IMR-90 (cell line): ENCODE results near the gene SLC35F1.

Experiments
- CTCF ChIP-seq: conservative IDR thresholded peaks from 2 replicates; pipeline ENCODE4 v1.5.1; 2012; ENCODE audit warnings: mild to moderate bottlenecking, low read depth, low read length, improper control_type of control experiment
- MAFK ChIP-seq: IDR thresholded peaks from 2 replicates; pipeline ENCODE4 v1.6.1; 2012; ENCODE audit warnings: low read depth, low read length, improper control_type of control experiment
- MAZ ChIP-seq: IDR thresholded peaks from 2 replicates; pipeline ENCODE4 v1.6.1; 2012; ENCODE audit warnings: low read depth, mild to moderate bottlenecking, low read length, improper control_type of control experiment, moderate library complexity, borderline replicate concordance
- POLR2A ChIP-seq: IDR thresholded peaks from 2 replicates; pipeline ENCODE4 v1.6.1; 2012; ENCODE audit warnings: mild to moderate bottlenecking, low read depth, low read length
- RAD21 ChIP-seq: IDR thresholded peaks from 2 replicates; pipeline ENCODE4 v1.6.1; 2012; ENCODE audit warnings: low read length, improper control_type of control experiment
- RCOR1 ChIP-seq: IDR thresholded peaks from 2 replicates; pipeline ENCODE4 v1.6.1; 2012; ENCODE audit warnings: mild to moderate bottlenecking, low read length, improper control_type of control experiment; ENCODE audit not compliant: insufficient replicate concordance
- SMC3 ChIP-seq: fragments of 150-350 bp; IDR thresholded peaks from 2 replicates; pipeline ENCODE4 v1.6.1; 2016; ENCODE audit warnings: low read depth, mild to moderate bottlenecking, antibody characterized with exemption, low read length, moderate library complexity
- USF2 ChIP-seq: fragments of 150-350 bp; IDR thresholded peaks from 2 replicates; pipeline ENCODE4 v1.6.1; 2017; ENCODE audit warnings: mild to moderate bottlenecking, antibody characterized with exemption, low read length, low read depth

GRCh38 chr6:118298476-118299427, 391.7 kb downstream of the SLC35F1 start:
- TF ChIP-seq RCOR1 (no peak), MAZ (no peak), CTCF (no peak), MAFK (0 out of 2 replicates have a peak, but pooled peaks have one; percentile 31), RAD21 (no peak), POLR2A (no peak), USF2 (no peak), SMC3 (no peak)
